NCI-H1092 (cell line): Measurements from ENCODE around the gene FOXP1.

Experiments used
- DNase-seq: peaks from one replicate; lab custom pipeline; 2025; lab: John Stamatoyannopoulos, UW

The FOXP1 gene

GRCh38 chr3:71428841-71429596 lies 154.5 kb downstream of the FOXP1 start:
- no peak for DNase-seq

- DNase-seq, result no peak
Measured at GRCh38 chr3:71425491-71426071, 157.9 kb downstream of the FOXP1 start.

GRCh38 chr3:71423151-71423906 lies 160.2 kb downstream of the FOXP1 start:
- DNase-seq, result no peak

- DNase-seq, result no peak
Measured at GRCh38 chr3:71421820-71422566, 161.5 kb downstream of the FOXP1 start.

- no peak for DNase-seq
Measured at GRCh38 chr3:71421475-71421819, 162.1 kb downstream of the FOXP1 start.

GRCh38 chr3:71419369-71419768 lies 164.2 kb downstream of the FOXP1 start:
- no peak for DNase-seq

- DNase-seq, result no peak
Measured at GRCh38 chr3:71417791-71418190, 165.7 kb downstream of the FOXP1 start.

- DNase-seq, result no peak
Measured at GRCh38 chr3:71416876-71417275, 166.7 kb downstream of the FOXP1 start.

GRCh38 chr3:71415681-71416122 lies 167.8 kb downstream of the FOXP1 start:
- DNase-seq, result no peak

GRCh38 chr3:71414189-71414927 lies 169.2 kb downstream of the FOXP1 start:
- DNase-seq, result no peak

GRCh38 chr3:71413572-71413971 lies 170.0 kb downstream of the FOXP1 start:
- no peak for DNase-seq

GRCh38 chr3:71409352-71409751 lies 174.2 kb downstream of the FOXP1 start:
- DNase-seq, result no peak

- DNase-seq, result no peak
Measured at GRCh38 chr3:71408903-71409302, 174.6 kb downstream of the FOXP1 start.

- no peak for DNase-seq
Measured at GRCh38 chr3:71407823-71408222, 175.7 kb downstream of the FOXP1 start.

GRCh38 chr3:71406972-71407810 lies 176.3 kb downstream of the FOXP1 start:
- no peak for DNase-seq

- no peak for DNase-seq
Measured at GRCh38 chr3:71402911-71403310, 180.6 kb downstream of the FOXP1 start.

- DNase-seq, result no peak
Measured at GRCh38 chr3:71402280-71402679, 181.2 kb downstream of the FOXP1 start.

- no peak for DNase-seq
Measured at GRCh38 chr3:71401695-71402231, 181.8 kb downstream of the FOXP1 start.

GRCh38 chr3:71400986-71401451 lies 182.5 kb downstream of the FOXP1 start:
- no peak for DNase-seq

GRCh38 chr3:71399478-71399877 lies 184.1 kb downstream of the FOXP1 start:
- DNase-seq, result no peak
